ENCODE results near the gene LAMB2. TPM values are rescaled to one million over a fixed set of nuclear protein-coding genes. Genes with fewer than 3 reads are reported as not detected.

LAMB2 gene
- total RNA-seq, 2 donors from 2014 or later, result 83.6 to 97.8 TPM

DNA sequence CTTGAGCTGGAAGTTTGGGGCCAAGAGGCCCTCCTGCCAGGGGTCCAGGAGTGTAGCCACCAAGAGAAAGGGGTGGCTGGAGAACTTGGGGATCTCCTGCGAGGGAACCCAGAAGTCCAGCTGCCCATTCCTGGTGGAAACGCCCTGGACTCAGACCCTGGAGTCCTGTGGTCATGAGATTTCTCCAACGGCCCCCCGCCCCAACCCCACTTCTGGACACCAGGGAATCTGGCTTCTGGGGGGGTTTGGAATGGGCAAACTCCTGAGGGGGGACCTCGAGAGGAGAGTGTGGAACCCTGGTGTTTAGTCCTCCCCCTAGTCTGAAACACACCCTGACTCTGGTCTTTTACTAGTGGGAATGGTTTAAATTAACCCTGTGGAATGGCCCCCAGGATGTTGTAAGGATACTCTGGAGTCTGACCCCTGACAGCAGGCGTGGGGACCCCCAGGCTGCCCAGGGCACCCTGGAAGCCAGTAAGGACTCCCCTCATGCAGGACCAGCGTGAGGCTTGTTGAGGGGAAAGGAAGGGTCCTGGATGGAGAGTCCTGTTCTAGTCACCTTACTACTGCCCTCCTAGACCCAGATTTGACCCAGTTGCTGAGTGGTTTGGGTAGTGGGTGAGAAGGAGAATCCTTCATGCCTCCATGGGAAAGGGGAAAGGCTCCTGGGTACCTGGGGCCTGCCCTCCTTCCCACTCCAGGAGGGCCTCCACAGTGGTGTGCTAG is 39.1 kb upstream of the LAMB2 start:
- H3K27ac ChIP-seq (ENCODE audit: low read depth, low read length), result peak overlapping the region; percentile 98
- H3K4me3 Mint-ChIP-seq, result peak overlapping the region; percentile 76
- H3K9me3 Mint-ChIP-seq, result no peaks in the 10 kb centered on the region
- H3K27ac Mint-ChIP-seq, result no peak overlapping the region
- WGBS, 2 experiments (ENCODE audit: insufficient coverage in 1 of 2, insufficient read length in 1 of 2), result 56 to 67% methylated on average over 1 to 7 of the region's 7 CpGs
- peak overlapping the region; percentile 78 for H3K9ac ChIP-seq (ENCODE audit: extremely low read depth, low read length, poor library complexity, severe bottlenecking)
- peaks cover 11% of the 10 kb centered on the region for H3K36me3 Mint-ChIP-seq (ENCODE audit: low read depth)
- peak overlapping the region; percentile 94 for H3K4me3 ChIP-seq (ENCODE audit: low read length)
- H3K36me3 ChIP-seq (ENCODE audit: control insufficient read depth, insufficient read depth, low read length), result peaks cover 26% of the 10 kb centered on the region
- TF ChIP-seq, protein P1, sequence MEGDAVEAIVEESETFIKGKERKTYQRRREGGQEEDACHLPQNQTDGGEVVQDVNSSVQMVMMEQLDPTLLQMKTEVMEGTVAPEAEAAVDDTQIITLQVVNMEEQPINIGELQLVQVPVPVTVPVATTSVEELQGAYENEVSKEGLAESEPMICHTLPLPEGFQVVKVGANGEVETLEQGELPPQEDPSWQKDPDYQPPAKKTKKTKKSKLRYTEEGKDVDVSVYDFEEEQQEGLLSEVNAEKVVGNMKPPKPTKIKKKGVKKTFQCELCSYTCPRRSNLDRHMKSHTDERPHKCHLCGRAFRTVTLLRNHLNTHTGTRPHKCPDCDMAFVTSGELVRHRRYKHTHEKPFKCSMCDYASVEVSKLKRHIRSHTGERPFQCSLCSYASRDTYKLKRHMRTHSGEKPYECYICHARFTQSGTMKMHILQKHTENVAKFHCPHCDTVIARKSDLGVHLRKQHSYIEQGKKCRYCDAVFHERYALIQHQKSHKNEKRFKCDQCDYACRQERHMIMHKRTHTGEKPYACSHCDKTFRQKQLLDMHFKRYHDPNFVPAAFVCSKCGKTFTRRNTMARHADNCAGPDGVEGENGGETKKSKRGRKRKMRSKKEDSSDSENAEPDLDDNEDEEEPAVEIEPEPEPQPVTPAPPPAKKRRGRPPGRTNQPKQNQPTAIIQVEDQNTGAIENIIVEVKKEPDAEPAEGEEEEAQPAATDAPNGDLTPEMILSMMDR (conservative IDR thresholded peaks at IDR 0.05), result no peak
- DNase-seq, result no peak
- peaks cover 12% of the 10 kb centered on the region for H3K27me3 ChIP-seq (ENCODE audit: control insufficient read depth, insufficient read depth, low read length, poor library complexity, severe bottlenecking)
- peaks cover 24% of the 10 kb centered on the region for H3K4me1 Mint-ChIP-seq
- no peaks in the 10 kb centered on the region for H3K9me3 ChIP-seq (ENCODE audit: control insufficient read depth, low read length)
- H3K4me1 ChIP-seq (ENCODE audit: control insufficient read depth, insufficient read depth, low read length), result peaks cover 16% of the 10 kb centered on the region
- peaks cover 26% of the 10 kb centered on the region for H3K27me3 Mint-ChIP-seq (ENCODE audit: insufficient read depth)

DNA sequence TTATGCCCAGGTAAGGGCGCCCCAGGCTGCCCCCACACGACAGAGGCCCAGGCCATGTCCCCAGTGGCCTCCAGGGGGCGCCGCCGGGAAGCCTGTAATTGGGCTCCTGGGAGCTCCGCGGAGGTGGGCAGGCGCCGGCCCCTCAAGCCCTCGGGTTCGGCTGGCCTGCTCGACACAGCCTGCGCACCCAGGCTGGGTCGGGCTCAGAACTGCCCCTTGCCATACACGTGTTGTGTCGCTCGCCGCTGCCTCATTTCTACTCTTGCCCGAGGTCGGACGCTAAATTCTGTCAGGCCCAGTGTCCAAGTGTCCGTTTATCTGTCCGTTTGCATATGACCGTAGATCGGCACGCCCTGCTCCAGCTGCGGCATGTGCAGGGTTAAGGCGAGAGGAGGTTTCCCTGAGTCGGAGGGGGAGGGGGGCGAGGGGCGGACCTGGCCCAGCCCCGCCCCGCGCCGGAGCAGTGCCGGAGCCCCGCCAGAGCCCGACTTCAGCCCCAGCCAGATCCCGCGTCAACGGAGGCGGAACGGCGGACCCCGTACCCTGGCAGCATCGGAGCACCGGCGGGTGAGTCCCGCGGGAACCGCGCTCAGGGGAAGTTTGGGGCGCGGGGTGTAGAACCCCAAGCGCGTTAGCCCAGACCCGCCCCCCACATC is 38.4 kb upstream of the LAMB2 start, which contains the start of gene KLHDC8B:
TSS of gene KLHDC8B (plus strand) at position 480 of the 656 bp plus-strand sequence. CDS start 1,172 bp downstream, outside the sequence.
- WGBS, 2 experiments (ENCODE audit: insufficient coverage in 1 of 2, insufficient read length in 1 of 2), result 1% methylated on average over 19 to 57 of the region's 57 CpGs
- H3K27ac ChIP-seq (ENCODE audit: low read depth, low read length), result peak within 1 kb of the TSS; percentile 98
- peaks cover 15% of the 10 kb centered on the region for H3K27me3 ChIP-seq (ENCODE audit: control insufficient read depth, insufficient read depth, low read length, poor library complexity, severe bottlenecking)
- Mint-ChIP-seq H3K4me3 (peak within 1 kb of the TSS; percentile 76), H3K4me1 (peaks cover 24% of the 10 kb centered on the region), H3K36me3 (ENCODE audit: low read depth) (peaks cover 11% of the 10 kb centered on the region), H3K9me3 (peaks cover 1% of the 10 kb centered on the region), H3K27me3 (ENCODE audit: insufficient read depth) (peaks cover 29% of the 10 kb centered on the region), H3K27ac (peak within 1 kb of the TSS; percentile 95)
- peaks cover 6% of the 10 kb centered on the region for H3K9me3 ChIP-seq (ENCODE audit: control insufficient read depth, low read length)
- DNase-seq, result peak; percentile 98
- H3K9ac ChIP-seq (ENCODE audit: extremely low read depth, low read length, poor library complexity, severe bottlenecking), result peak within 1 kb of the TSS; percentile 78
- TF ChIP-seq, protein P1 (conservative IDR thresholded peaks at IDR 0.05), result peak; percentile 100
- peak within 1 kb of the TSS; percentile 94 for H3K4me3 ChIP-seq (ENCODE audit: low read length)
- H3K36me3 ChIP-seq (ENCODE audit: control insufficient read depth, insufficient read depth, low read length), result peaks cover 25% of the 10 kb centered on the region
- peaks cover 16% of the 10 kb centered on the region for H3K4me1 ChIP-seq (ENCODE audit: control insufficient read depth, insufficient read depth, low read length)

DNA sequence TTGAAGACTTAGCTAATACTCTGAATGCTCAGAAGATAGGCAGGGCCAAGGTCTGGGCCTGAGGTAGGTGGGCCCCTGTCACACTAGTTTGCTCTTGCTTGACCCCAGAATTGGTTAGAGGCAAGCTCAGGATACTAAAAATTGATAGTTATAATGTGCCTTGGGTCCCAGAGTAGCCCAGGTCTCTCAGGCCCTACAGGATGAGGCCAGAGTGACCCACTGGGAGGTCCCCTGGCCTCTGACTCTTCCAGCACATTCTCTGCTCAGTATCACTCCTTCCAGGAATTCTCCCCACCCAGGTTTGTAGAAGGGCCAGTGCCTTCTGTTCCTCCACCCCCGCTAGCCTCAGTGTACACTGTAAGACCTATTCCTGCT is 37.9 kb upstream of the LAMB2 start:
- Histone ChIP-seq H3K36me3 (ENCODE audit: control insufficient read depth, insufficient read depth, low read length) (peaks cover 20% of the 10 kb centered on the region), H3K9me3 (ENCODE audit: control insufficient read depth, low read length) (peaks cover 7% of the 10 kb centered on the region), H3K27me3 (ENCODE audit: control insufficient read depth, insufficient read depth, low read length, poor library complexity, severe bottlenecking) (peaks cover 15% of the 10 kb centered on the region), H3K27ac (ENCODE audit: low read depth, low read length) (no peak overlapping the region), H3K4me1 (ENCODE audit: control insufficient read depth, insufficient read depth, low read length) (peaks cover 16% of the 10 kb centered on the region), H3K9ac (ENCODE audit: extremely low read depth, low read length, poor library complexity, severe bottlenecking) (no peak overlapping the region), H3K4me3 (ENCODE audit: low read length) (peak overlapping the region; percentile 94)
- Mint-ChIP-seq H3K4me3 (peak overlapping the region; percentile 76), H3K36me3 (ENCODE audit: low read depth) (peaks cover 10% of the 10 kb centered on the region), H3K4me1 (peaks cover 24% of the 10 kb centered on the region), H3K9me3 (peaks cover 1% of the 10 kb centered on the region), H3K27me3 (ENCODE audit: insufficient read depth) (peaks cover 29% of the 10 kb centered on the region), H3K27ac (peak overlapping the region; percentile 95)
- 21% methylated on average over 1 of the region's 1 CpG; no CpG with 5 or more reads in 1 of the 2 experiments for WGBS, 2 experiments (ENCODE audit: insufficient coverage in 1 of 2, insufficient read length in 1 of 2)
- no peak for DNase-seq
- TF ChIP-seq, protein P1 (conservative IDR thresholded peaks at IDR 0.05), result no peak

Measured in endodermal cell (in vitro differentiated cells).